ENCODE data around the gene CCDC167. TPM values are rescaled to one million over a fixed set of nuclear protein-coding genes. Genes with fewer than 3 reads are reported as not detected.

The CCDC167 gene
- total and polyA plus RNA-seq, 2 donors (not counting 1 experiment from before 2014, with no cell fraction given), result 11.1 to 60.1 TPM

DNA sequence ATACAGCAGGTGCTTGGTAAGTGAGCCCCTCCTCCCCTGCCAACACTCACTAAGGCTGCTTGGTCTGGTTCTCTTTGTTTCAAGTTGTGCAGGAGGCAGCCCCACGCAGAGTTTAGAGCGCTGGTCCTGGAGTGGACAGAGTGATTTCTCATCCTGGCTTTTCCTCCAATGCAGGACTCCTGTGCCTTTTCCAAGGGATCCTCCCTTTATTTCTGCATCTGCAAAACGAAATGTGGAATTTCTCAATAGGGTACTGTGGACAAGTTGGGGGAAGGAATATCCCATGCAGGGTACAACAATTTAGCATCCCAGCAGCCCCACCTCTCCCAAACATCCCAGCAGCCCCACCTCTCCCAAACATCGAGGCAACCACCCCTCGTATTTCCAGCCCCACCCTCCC, 30.6 kb upstream of the CCDC167 start:
- Histone ChIP-seq H3K27ac (ENCODE audit: low read length in 2 of 2) (no peak overlapping the region), H3K27me3 (replicated peaks in 1 of 4; ENCODE audit: control extremely low read depth in 1 of 4, control insufficient read depth in 3 of 4, insufficient read depth in 4 of 4, low read length in 3 of 4) (peaks cover 0 to 37% (median 7%) of the 10 kb centered on the region in 4 experiments), H4K20me1 (ENCODE audit: control insufficient read depth, insufficient read depth, low read length, poor library complexity, severe bottlenecking) (no peaks in the 10 kb centered on the region), H3K9me3 (ENCODE audit: control extremely low read depth in 1 of 3, control insufficient read depth in 2 of 3, insufficient read depth in 1 of 3, low read length in 2 of 3) (peaks cover 0 to 3% (median 0%) of the 10 kb centered on the region in 3 donors), H2AFZ (ENCODE audit: insufficient read depth, low read depth, low read length, poor library complexity, severe bottlenecking) (no peak overlapping the region), H3K9ac (ENCODE audit: low read length) (no peak overlapping the region), H3K4me1 (ENCODE audit: control insufficient read depth in 2 of 2, insufficient read depth in 2 of 2, low read length in 2 of 2) (peaks cover 7 to 16% of the 10 kb centered on the region in 2 donors), H3K36me3 (replicated peaks in 1 of 2; ENCODE audit: control extremely low read depth in 1 of 2, control insufficient read depth in 1 of 2, extremely low read depth in 1 of 2, insufficient read depth in 2 of 2, low read length in 1 of 2) (no peaks in the 10 kb centered on the region), H3K4me2 (replicated peaks; ENCODE audit: low read depth, low read length, poor library complexity, severe bottlenecking) (no peak overlapping the region), H3K4me3 (ENCODE audit: control extremely low read depth in 1 of 5, extremely low read depth in 1 of 5, insufficient read depth in 1 of 5, low read depth in 2 of 5, low read length in 4 of 5) (no peak overlapping the region), H3K79me2 (ENCODE audit: control insufficient read depth, insufficient read depth, low read length) (no peaks in the 10 kb centered on the region)
- DNase-seq (no peak), ATAC-seq (ENCODE audit: low read depth) (no peak)
- CTCF ChIA-PET, result no interaction called here
- Mint-ChIP-seq H3K4me3 (no peak overlapping the region), H3K9me3 (ENCODE audit: insufficient read depth) (no peaks in the 10 kb centered on the region), H3K4me1 (peaks cover 9% of the 10 kb centered on the region), H3K27ac (no peak overlapping the region), H3K27me3 (peaks cover 49% of the 10 kb centered on the region)
- 66% methylated on average over 3 of the region's 5 CpGs for WGBS (ENCODE audit: insufficient coverage)
- POLR2A ChIA-PET, result no interaction called here
- TF ChIP-seq CTCF (IDR thresholded peaks at IDR 0.05), result no peak
- TF ChIP-seq EZH2 (IDR thresholded peaks at IDR 0.05; ENCODE audit: borderline replicate concordance, insufficient read depth, low read depth, low read length, poor library complexity, severe bottlenecking), result no peak
- intact Hi-C loops (cut with micrococcal nuclease), result no loop called here

- no peak overlapping the region for H3K4me3 ChIP-seq (ENCODE audit: control extremely low read depth in 1 of 5, extremely low read depth in 1 of 5, insufficient read depth in 1 of 5, low read depth in 2 of 5, low read length in 4 of 5)
- intact Hi-C loops (cut with micrococcal nuclease), result no loop called here
- H3K27me3 ChIP-seq (replicated peaks in 1 of 4; ENCODE audit: control extremely low read depth in 1 of 4, control insufficient read depth in 3 of 4, insufficient read depth in 4 of 4, low read length in 3 of 4), result peaks cover 0 to 27% (median 2%) of the 10 kb centered on the region in 4 experiments
- H3K9me3 ChIP-seq (ENCODE audit: control extremely low read depth in 1 of 3, control insufficient read depth in 2 of 3, insufficient read depth in 1 of 3, low read length in 2 of 3), result peaks cover 0 to 3% (median 0%) of the 10 kb centered on the region in 3 donors
- H3K4me1 Mint-ChIP-seq, result peaks cover 9% of the 10 kb centered on the region
- peaks cover 4 to 15% of the 10 kb centered on the region in 2 donors for H3K4me1 ChIP-seq (ENCODE audit: control insufficient read depth in 2 of 2, insufficient read depth in 2 of 2, low read length in 2 of 2)
- H3K36me3 ChIP-seq (replicated peaks in 1 of 2; ENCODE audit: control extremely low read depth in 1 of 2, control insufficient read depth in 1 of 2, extremely low read depth in 1 of 2, insufficient read depth in 2 of 2, low read length in 1 of 2), result no peaks in the 10 kb centered on the region
- no peak overlapping the region for H3K27ac Mint-ChIP-seq
- no peaks in the 10 kb centered on the region for H3K9me3 Mint-ChIP-seq (ENCODE audit: insufficient read depth)
- no peak overlapping the region for H3K9ac ChIP-seq (ENCODE audit: low read length)
- no peak overlapping the region for H3K4me2 ChIP-seq (replicated peaks; ENCODE audit: low read depth, low read length, poor library complexity, severe bottlenecking)
- WGBS (ENCODE audit: insufficient coverage), result 90% methylated on average over 5 of the region's 8 CpGs
- POLR2A ChIA-PET, result no interaction called here
- no peaks in the 10 kb centered on the region for H4K20me1 ChIP-seq (ENCODE audit: control insufficient read depth, insufficient read depth, low read length, poor library complexity, severe bottlenecking)
- H3K79me2 ChIP-seq (ENCODE audit: control insufficient read depth, insufficient read depth, low read length), result no peaks in the 10 kb centered on the region
- no peak overlapping the region for H3K27ac ChIP-seq (ENCODE audit: low read length in 2 of 2)
- ATAC-seq (ENCODE audit: low read depth) (no peak), DNase-seq (no peak)
- no peak overlapping the region for H2AFZ ChIP-seq (ENCODE audit: insufficient read depth, low read depth, low read length, poor library complexity, severe bottlenecking)
- no peak overlapping the region for H3K4me3 Mint-ChIP-seq
- peaks cover 49% of the 10 kb centered on the region for H3K27me3 Mint-ChIP-seq
- CTCF ChIA-PET, result interaction anchor here (0.6 to 0.8 kb wide), 2 partner anchors 34 to 164 kb away, joined by 3 read pairs; no protein-coding TSS in a partner anchor
- TF ChIP-seq CTCF (IDR thresholded peaks at IDR 0.05) (no peak), EZH2 (IDR thresholded peaks at IDR 0.05; ENCODE audit: borderline replicate concordance, insufficient read depth, low read depth, low read length, poor library complexity, severe bottlenecking) (no peak)
These were observed 28.8 kb upstream of the CCDC167 start for GRCh38 chr6:37528541-37528940.

Measured in B cell (primary cell).